Testis (tissue), 3 donors: Measurements from ENCODE around the gene PBX4. TPM values are rescaled to one million over a fixed set of nuclear protein-coding genes. Genes with fewer than 3 reads are reported as not detected.
A peak's percentile ranks its signal among the peaks of the same experiment; 100 is the strongest.

Source experiments
- DNase-seq: peaks from one replicate; pipeline ENCODE4 v3.0.0-alpha.2; 2019
- H3K27ac ChIP-seq, 2 donors: fragments of 200-600 bp; sonication (generic); one replicate each; pipeline ENCODE4 v1.5.1; 2019
- H3K27me3 ChIP-seq: fragments of 200-600 bp; sonication (generic); one replicate; pipeline ENCODE4 v1.5.1; 2019
- H3K36me3 ChIP-seq: fragments of 200-600 bp; sonication (generic); one replicate; pipeline ENCODE4 v1.5.1; 2017; ENCODE audit warnings: low read depth; ENCODE audit errors: missing control alignments
- H3K4me1 ChIP-seq: fragments of 200-600 bp; sonication (generic); one replicate; pipeline ENCODE4 v1.5.1; 2019
- H3K4me3 ChIP-seq, 2 donors: fragments of 200-600 bp; sonication (generic); one replicate each; pipeline ENCODE4 v1.5.1; 2017 to 2019
- H3K9me3 ChIP-seq: fragments of 200-600 bp; sonication (generic); one replicate; pipeline ENCODE4 v1.5.1; 2017
- POLR2A ChIP-seq: fragments of 450-650 bp; IDR thresholded peaks from one replicate; pipeline ENCODE4 v1.6.1; 2017; ENCODE audit warnings: antibody characterized with exemption, mild to moderate bottlenecking, moderate library complexity
- WGBS, 2 donors: methylation state at CpG; one replicate each; pipeline ENCODE4 v1.1.5; 2018; 5-methylcytosine and 5-hydroxymethylcytosine counted together
- intact Hi-C: fragments of 100-400 bp; cut with DNase I; formaldehyde crosslinking; loops from one replicate; pipeline ENCODE4 v1.15.1; 2023; ENCODE audit warnings: low total_unique reads
- polyA plus RNA-seq: library from polyadenylated mRNA; stranded (reverse); fragments of 350-450 nt; fragmentation: Illumina TruSeq; extraction: RNeasy Lipid Tissue Mini Kit (QIAGEN cat#74804); gene quantifications from one replicate; pipeline ENCODE4 v1.2.3, GENCODE V29; 2014; ENCODE audit warnings: low read depth, low replicate concordance; ENCODE audit not compliant: insufficient read depth
- total RNA-seq, 2 donors: library from RNA; depleted of rRNA; stranded (reverse); fragments of >200 nt; gene quantifications; one replicate each; pipeline ENCODE4 v1.2.3, GENCODE V29; 2016
- TF ChIP-seq, protein P1 (sequence below), 3 experiments: fragments of 450-650 bp in 2 of 3; fragments of 200-600 bp in 1 of 3; sonication (generic) in 1 of 3; IDR thresholded peaks; one replicate each; pipeline ENCODE4 v1.5.1; 2016 to 2019; ENCODE audit warnings: antibody characterized with exemption in 3 of 3, mild to moderate bottlenecking in 2 of 3, moderate library complexity in 1 of 3

PBX4 gene
- total and polyA plus RNA-seq, 3 donors from 2014 or later = 16.2 to 28.3 (median 18.0) TPM

- no peaks in the 10 kb centered on the region for H3K4me1 ChIP-seq
- no peaks in the 10 kb centered on the region for H3K27me3 ChIP-seq
- H3K9me3 ChIP-seq = no peaks in the 10 kb centered on the region
- no peaks in the 10 kb centered on the region for H3K36me3 ChIP-seq
- DNase-seq = peak; percentile 50
- 44 to 77% methylated on average over 12 to 33 of the region's 34 CpGs for WGBS, 2 donors
- TF ChIP-seq POLR2A = no peak
- TF ChIP-seq, protein P1, sequence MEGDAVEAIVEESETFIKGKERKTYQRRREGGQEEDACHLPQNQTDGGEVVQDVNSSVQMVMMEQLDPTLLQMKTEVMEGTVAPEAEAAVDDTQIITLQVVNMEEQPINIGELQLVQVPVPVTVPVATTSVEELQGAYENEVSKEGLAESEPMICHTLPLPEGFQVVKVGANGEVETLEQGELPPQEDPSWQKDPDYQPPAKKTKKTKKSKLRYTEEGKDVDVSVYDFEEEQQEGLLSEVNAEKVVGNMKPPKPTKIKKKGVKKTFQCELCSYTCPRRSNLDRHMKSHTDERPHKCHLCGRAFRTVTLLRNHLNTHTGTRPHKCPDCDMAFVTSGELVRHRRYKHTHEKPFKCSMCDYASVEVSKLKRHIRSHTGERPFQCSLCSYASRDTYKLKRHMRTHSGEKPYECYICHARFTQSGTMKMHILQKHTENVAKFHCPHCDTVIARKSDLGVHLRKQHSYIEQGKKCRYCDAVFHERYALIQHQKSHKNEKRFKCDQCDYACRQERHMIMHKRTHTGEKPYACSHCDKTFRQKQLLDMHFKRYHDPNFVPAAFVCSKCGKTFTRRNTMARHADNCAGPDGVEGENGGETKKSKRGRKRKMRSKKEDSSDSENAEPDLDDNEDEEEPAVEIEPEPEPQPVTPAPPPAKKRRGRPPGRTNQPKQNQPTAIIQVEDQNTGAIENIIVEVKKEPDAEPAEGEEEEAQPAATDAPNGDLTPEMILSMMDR (IDR thresholded peaks at IDR 0.05) = peak in 2 of 3 experiments; percentile 48 to 67
- no peak overlapping the region for H3K27ac ChIP-seq
- intact Hi-C loops = no loop called here
- H3K4me3 ChIP-seq = no peak overlapping the region
These were observed 64.1 kb downstream of the PBX4 start for GRCh38 chr19:19554074-19555023.

GRCh38 chr19:19553670-19554069, 64.8 kb downstream of the PBX4 start:
- Histone ChIP-seq H3K4me1 (no peaks in the 10 kb centered on the region), H3K27ac (no peak overlapping the region), H3K4me3 (no peak overlapping the region), H3K36me3 (no peaks in the 10 kb centered on the region), H3K9me3 (no peaks in the 10 kb centered on the region), H3K27me3 (no peaks in the 10 kb centered on the region)
- TF ChIP-seq POLR2A = no peak
- TF ChIP-seq, protein P1 (IDR thresholded peaks at IDR 0.05) = no peak
- WGBS, 2 donors = 77 to 87% methylated on average over 8 to 10 of the region's 10 CpGs
- intact Hi-C loops = no loop called here
- no peak for DNase-seq

DNA sequence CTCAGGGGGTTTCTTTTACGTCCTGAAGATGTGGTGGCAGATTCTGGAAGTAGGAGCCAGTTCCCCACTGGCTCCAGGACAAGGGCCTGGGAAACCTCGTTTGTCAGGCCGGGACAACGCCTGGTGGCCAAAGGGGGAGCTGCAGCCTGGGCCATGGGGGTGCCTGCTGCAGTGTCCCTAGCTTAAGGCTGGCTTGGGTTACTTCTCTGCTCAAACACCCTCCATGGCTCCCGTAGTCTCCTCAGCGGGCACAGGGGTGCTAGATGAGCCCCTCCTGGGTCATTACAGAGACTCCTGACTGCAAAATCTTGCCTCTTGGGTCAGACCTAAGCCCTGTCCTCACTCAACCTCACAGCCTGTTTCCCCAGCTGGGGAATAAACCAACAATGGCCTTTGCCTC, 65.7 kb downstream of the PBX4 start:
- 66 to 80% methylated on average over 4 to 6 of the region's 6 CpGs for WGBS, 2 donors
- DNase-seq = no peak
- Histone ChIP-seq H3K36me3 (no peaks in the 10 kb centered on the region), H3K9me3 (no peaks in the 10 kb centered on the region), H3K4me3 (no peak overlapping the region), H3K27me3 (no peaks in the 10 kb centered on the region), H3K27ac (no peak overlapping the region), H3K4me1 (no peaks in the 10 kb centered on the region)
- intact Hi-C loops = no loop called here
- TF ChIP-seq, protein P1 (IDR thresholded peaks at IDR 0.05) = peak in 1 of 3 experiments; percentile 44
- no peak for TF ChIP-seq POLR2A

DNA sequence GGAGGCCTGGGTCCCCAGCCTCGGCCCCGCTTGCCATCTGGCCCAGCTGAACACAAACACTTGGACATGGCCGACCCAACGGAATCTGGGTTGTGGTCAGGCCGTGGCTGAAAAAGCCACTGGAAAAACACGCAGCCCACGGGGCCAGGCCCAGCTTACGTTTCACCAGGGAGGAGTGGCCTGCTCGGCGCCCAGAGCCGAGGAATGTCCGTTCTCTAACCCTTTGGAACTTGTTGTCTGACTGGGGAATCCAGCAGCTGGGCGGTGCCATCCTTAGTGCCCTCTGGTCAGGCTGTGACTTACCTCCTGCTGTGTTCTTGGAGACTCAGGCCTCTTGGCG, 66.7 kb downstream of the PBX4 start:
- no peak for TF ChIP-seq POLR2A
- TF ChIP-seq, protein P1 (IDR thresholded peaks at IDR 0.05) = no peak
- WGBS, 2 donors = 65 to 71% methylated on average over 4 to 14 of the region's 14 CpGs
- DNase-seq = no peak
- Histone ChIP-seq H3K36me3 (no peaks in the 10 kb centered on the region), H3K4me1 (no peaks in the 10 kb centered on the region), H3K4me3 (no peak overlapping the region), H3K9me3 (no peaks in the 10 kb centered on the region), H3K27me3 (no peaks in the 10 kb centered on the region), H3K27ac (no peak overlapping the region)
- intact Hi-C loops = no loop called here
